HCT116 (cell line): ENCODE results near the gene ZNF717. TPM values are rescaled to one million over a fixed set of nuclear protein-coding genes. Genes with fewer than 3 reads are reported as not detected.

ENCODE experiments used
- ATAC-seq: fragments of 200-7000 bp; cut with Tn5 transposase; 2 replicates; pipeline ENCODE4 v1.9.1; 2020; ENCODE audit warnings: mild to moderate bottlenecking, moderate library complexity
- BruUV-seq: library from RNA; stranded (reverse); fragments of 400-500 nt; replicated peaks from 2 replicates; lab custom pipeline; 2021; lab: Mats Ljungman, UMichigan
- CTCF ChIA-PET: fragments of 300-600 bp; sonication (Branson Sonifier 250); formaldehyde crosslinking; loops from one replicate; lab custom pipeline; 2021; ENCODE audit warnings: antibody characterized with exemption; lab: Charles Lee
- POLR2A ChIA-PET: fragments of 300-600, 350-600 bp; sonication (Branson Sonifier 250); formaldehyde crosslinking; loops from one replicate; lab custom pipeline; 2021; ENCODE audit warnings: antibody characterized with exemption; lab: Charles Lee
- RAD21 ChIA-PET, 2 experiments: fragments of 300-600 bp; sonication (Branson Sonifier 250); formaldehyde crosslinking; loops; one replicate each; lab custom pipeline; 2023; ENCODE audit warnings: low total read pairs in 2 of 2; ENCODE audit not compliant: uncharacterized antibody in 2 of 2, unreplicated experiment in 2 of 2, low non-redundant PET in 1 of 2; lab: Charles Lee
- DNase-seq: peaks from one replicate; pipeline ENCODE4 v3.0.0-alpha.2; 2010; ENCODE audit warnings: low read depth, low spot score
- H2AFZ ChIP-seq: fragments of 200-600 bp; shearing (Covaris generic), sonication (generic); 2 replicates; pipeline ENCODE4 v1.6.1; 2017; ENCODE audit warnings: low read depth, mixed run types, mixed read lengths, antibody characterized with exemption, low read length; ENCODE audit not compliant: poor library complexity, severe bottlenecking
- H3K27ac ChIP-seq: 2 replicates; pipeline ENCODE4 v1.5.1; 2012; ENCODE audit warnings: low read depth, low read length
- H3K27me3 ChIP-seq: fragments of 200-600 bp; sonication (generic); 2 replicates; pipeline ENCODE4 v1.6.1; 2016; ENCODE audit warnings: mixed run types, low read length, mixed read lengths; ENCODE audit not compliant: insufficient read depth
- H3K36me3 ChIP-seq, 2 experiments: fragments of 200-500 bp in 1 of 2; fragments of 200-600 bp in 1 of 2; sonication (Bioruptor generic) in 1 of 2; sonication (generic) in 1 of 2; 2 replicates each; pipeline versions ENCODE4 v1.5.1 to v1.6.1; 2014 to 2016; ENCODE audit warnings: low read length in 2 of 2, inconsistent platforms in 1 of 2, mixed read lengths in 1 of 2, mixed run types in 1 of 2; ENCODE audit not compliant: insufficient read depth in 2 of 2, control insufficient read depth in 1 of 2
- H3K4me1 ChIP-seq, 2 experiments: fragments of 200-600 bp in 1 of 2; sonication (generic) in 1 of 2; 2 replicates each; pipeline versions ENCODE4 v1.5.1 to v1.6.1; 2012 to 2017; ENCODE audit warnings: low read length in 2 of 2, inconsistent platforms in 1 of 2, mild to moderate bottlenecking in 1 of 2, mixed read lengths in 1 of 2, mixed run types in 1 of 2, moderate library complexity in 1 of 2; ENCODE audit not compliant: insufficient read depth in 2 of 2, control insufficient read depth in 1 of 2
- H3K4me2 ChIP-seq: fragments of 200-600 bp; sonication (generic); 2 replicates; pipeline ENCODE4 v1.6.1; 2017; ENCODE audit warnings: mixed run types, low read length, mixed read lengths
- H3K4me3 ChIP-seq, 2 experiments: fragments of 200-600 bp in 1 of 2; sonication (generic) in 1 of 2; replicated peaks in 1 of 2; 2 replicates each; pipeline ENCODE4 v1.5.1; 2011 to 2016; ENCODE audit warnings: low read length in 2 of 2, control low read depth in 1 of 2, low read depth in 1 of 2, mild to moderate bottlenecking in 1 of 2, mixed read lengths in 1 of 2, mixed run types in 1 of 2
- H3K79me2 ChIP-seq: fragments of 200-600 bp; sonication (generic); 2 replicates; pipeline ENCODE4 v1.6.1; 2017; ENCODE audit warnings: mild to moderate bottlenecking, mixed run types, low read length, moderate library complexity, mixed read lengths; ENCODE audit not compliant: insufficient read depth
- H3K9ac ChIP-seq: fragments of 200-600 bp; sonication (generic); 2 replicates; pipeline ENCODE4 v1.6.1; 2016; ENCODE audit warnings: low read length, mixed read lengths
- H3K9me2 ChIP-seq: fragments of 200-600 bp; sonication (generic), shearing (Covaris generic); 2 replicates; pipeline ENCODE4 v1.6.1; 2017; ENCODE audit warnings: mixed run types, mild to moderate bottlenecking, moderate library complexity; ENCODE audit not compliant: insufficient read depth
- H3K9me3 ChIP-seq, 2 experiments: fragments of 200-500 bp in 1 of 2; fragments of 200-600 bp in 1 of 2; sonication (Bioruptor generic) in 1 of 2; sonication (generic) in 1 of 2; 2 replicates each; pipeline ENCODE4 v1.6.1; 2014 to 2017; ENCODE audit warnings: low read length in 2 of 2, mixed read lengths in 2 of 2, inconsistent platforms in 1 of 2, low read depth in 1 of 2, mild to moderate bottlenecking in 1 of 2, mixed run types in 1 of 2, moderate library complexity in 1 of 2; ENCODE audit not compliant: control insufficient read depth in 1 of 2, insufficient read depth in 1 of 2
- H4K20me1 ChIP-seq: fragments of 200-600 bp; sonication (generic), shearing (Covaris generic); 2 replicates; pipeline ENCODE4 v1.6.1; 2017; ENCODE audit warnings: mixed run types, mild to moderate bottlenecking, moderate library complexity; ENCODE audit not compliant: insufficient read depth
- ATF3 ChIP-seq: IDR thresholded peaks from 2 replicates; pipeline ENCODE4 v1.6.1; 2012
- CEBPB ChIP-seq: IDR thresholded peaks from 2 replicates; pipeline ENCODE4 v1.6.1; 2012; ENCODE audit warnings: low read depth
- EZH2 ChIP-seq: fragments of 200-600 bp; sonication (generic); IDR thresholded peaks from 2 replicates; pipeline ENCODE4 v1.6.1; 2017; ENCODE audit warnings: antibody characterized with exemption, mixed run types
- EZH2phosphoT487 ChIP-seq: fragments of 200-600 bp; IDR thresholded peaks from 2 replicates; pipeline ENCODE4 v1.6.1; 2018; ENCODE audit warnings: antibody characterized with exemption, borderline replicate concordance
- RAD21 ChIP-seq: IDR thresholded peaks from 2 replicates; pipeline ENCODE4 v1.6.1; 2012; ENCODE audit warnings: low read depth, mild to moderate bottlenecking
- SIN3A ChIP-seq: IDR thresholded peaks from 2 replicates; pipeline ENCODE4 v1.6.1; 2012; ENCODE audit warnings: low read depth
- YY1 ChIP-seq: IDR thresholded peaks from 2 replicates; pipeline ENCODE4 v1.6.1; 2011; ENCODE audit warnings: low read length, low read depth, moderate library complexity, mild to moderate bottlenecking; ENCODE audit not compliant: insufficient replicate concordance; ENCODE audit errors: extremely low read depth
- ZFX ChIP-seq: fragments of 450-650 bp; IDR thresholded peaks from 2 replicates; pipeline ENCODE4 v1.6.1; 2017
- ZNF274 ChIP-seq: fragments of 200-500 bp; sonication (Bioruptor generic); IDR thresholded peaks from 2 replicates; pipeline ENCODE4 v1.6.1; 2014; ENCODE audit warnings: mild to moderate bottlenecking, low read depth, low read length, inconsistent platforms
- intact Hi-C: fragments of 100-400 bp; cut with micrococcal nuclease; formaldehyde crosslinking; loops from 2 replicates; pipeline ENCODE4 v1.10.0; 2022
- microRNA-seq: library from miRNA; unstranded; fragments of <30 nt; microRNA quantifications from one replicate; pipeline ENCODE4, GENCODE V29; 2016; ENCODE audit warnings: borderline number of aligned reads
- total RNA-seq: library from RNA; stranded (reverse); gene quantifications from one replicate; pipeline ENCODE4 v1.2.1, GENCODE V29; 2021; ENCODE audit not compliant: unreplicated experiment

ZNF717 gene
- total RNA-seq, 1 experiment from 2014 or later, result 0.12 TPM

DNA sequence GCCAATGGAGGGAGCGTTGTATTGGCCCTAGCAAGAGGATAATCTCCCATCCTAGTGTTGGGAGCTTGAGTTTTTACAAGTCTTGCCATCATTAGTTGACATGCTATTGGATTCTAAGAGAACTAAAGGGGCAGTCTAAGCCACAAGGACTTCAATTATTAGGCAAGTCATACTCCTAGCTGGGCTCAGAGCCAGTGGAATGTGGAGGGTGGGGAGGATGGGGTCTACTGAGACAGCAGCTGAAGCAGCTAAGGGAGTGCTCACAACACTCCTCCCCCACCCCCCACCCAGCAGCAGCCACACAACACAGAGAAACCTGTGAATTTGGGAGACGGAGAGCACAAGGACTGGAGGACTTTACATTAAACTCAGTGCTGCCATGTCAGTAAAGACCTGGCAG lies 93.3 kb downstream of the ZNF717 start:
- CTCF ChIA-PET, result no interaction called here
- no TSS peak for BruUV-seq

GRCh38 chr3:75687323-75687722 lies 98.0 kb downstream of the ZNF717 start:
- no peaks in the 10 kb centered on the region for H4K20me1 ChIP-seq
- H3K27me3 ChIP-seq, result no peaks in the 10 kb centered on the region
- no peak overlapping the region for H3K9ac ChIP-seq
- RAD21 ChIA-PET, result no interaction called here
- no peak for ATAC-seq
- H3K9me3 ChIP-seq, result peaks cover 0 to 4% of the 10 kb centered on the region in 2 experiments; a peak in 1 of 4 replicates
- intact Hi-C loops, result no loop called here
- H3K9me2 ChIP-seq, result no peaks in the 10 kb centered on the region
- CTCF ChIA-PET, result no interaction called here
- DNase-seq, result no peak
- POLR2A ChIA-PET, result no interaction called here
- no peaks in the 10 kb centered on the region for H3K79me2 ChIP-seq
- H3K27ac ChIP-seq, result no peak overlapping the region
- TF ChIP-seq RAD21 (no peak), CEBPB (no peak), ATF3 (no peak), YY1 (no peak), ZFX (no peak), EZH2phosphoT487 (no peak)
- TF ChIP-seq, all 23 proteins: peak for 0
- Histone ChIP-seq H3K4me1 (no peaks in the 10 kb centered on the region), H3K4me3 (no peak overlapping the region), H2AFZ (no peak overlapping the region), H3K36me3 (no peaks in the 10 kb centered on the region), H3K4me2 (no peak overlapping the region)
- no TSS peak for BruUV-seq

More for the DNA sequence above, 93.3 kb downstream of the ZNF717 start:
- POLR2A ChIA-PET, result no interaction called here
- no peak overlapping the region for H3K27ac ChIP-seq
- peaks cover 0 to 6% of the 10 kb centered on the region in 2 experiments; a peak in 1 of 4 replicates for H3K9me3 ChIP-seq
- H3K9me2 ChIP-seq, result no peaks in the 10 kb centered on the region
- no peak overlapping the region for H2AFZ ChIP-seq
- DNase-seq (no peak), ATAC-seq (no peak)
- H4K20me1 ChIP-seq, result no peaks in the 10 kb centered on the region
- intact Hi-C loops, result no loop called here
- no peaks in the 10 kb centered on the region for H3K27me3 ChIP-seq
- H3K79me2 ChIP-seq, result no peaks in the 10 kb centered on the region
- no peak overlapping the region for H3K4me3 ChIP-seq
- H3K4me1 ChIP-seq, result no peaks in the 10 kb centered on the region
- no peak overlapping the region for H3K9ac ChIP-seq
- H3K36me3 ChIP-seq, result no peaks in the 10 kb centered on the region
- TF ChIP-seq SIN3A (no peak), ZNF274 (no peak), EZH2 (no peak)
- no peak overlapping the region for H3K4me2 ChIP-seq
- RAD21 ChIA-PET, result no interaction called here

Small RNA genes within 50 kb of the gene (microRNA-seq; reads per million reads assigned to microRNA genes)
- gene MIR4273, result not detected

Other genes starting within 250 kb of the ZNF717 start
- not detected for gene FRG2C, start 121.2 kb downstream of the ZNF717 start, total RNA-seq